ENCODE results near the gene TGM2.

TGM2 gene

GRCh38 chr20:38173237-38174156 lies 8.4 kb upstream of the TGM2 start:
- no peak for DNase-seq

DNA sequence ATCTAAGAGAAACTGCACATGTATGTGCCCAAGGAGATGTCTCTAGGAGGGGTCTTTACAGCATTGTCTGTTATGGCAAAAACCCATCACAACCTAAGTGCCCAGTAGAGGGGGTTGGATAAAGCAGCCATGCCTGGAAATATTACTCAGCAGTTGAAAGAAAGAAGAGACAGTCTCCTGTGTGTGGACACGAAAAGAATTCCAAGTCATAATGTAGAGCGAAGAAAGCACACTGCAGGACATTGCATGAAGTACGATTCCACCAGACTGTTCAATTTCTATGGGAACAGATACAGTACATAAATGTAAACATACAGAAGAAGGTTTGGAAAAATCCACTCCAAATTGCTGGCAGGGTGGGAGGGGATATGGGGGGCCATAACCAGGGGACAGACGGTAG lies 7.3 kb upstream of the TGM2 start:
- no peak for DNase-seq

GRCh38 chr20:38171675-38172043 lies 6.6 kb upstream of the TGM2 start:
- DNase-seq, result no peak

GRCh38 chr20:38170826-38171674 lies 6.0 kb upstream of the TGM2 start:
- DNase-seq, result no peak

DNA sequence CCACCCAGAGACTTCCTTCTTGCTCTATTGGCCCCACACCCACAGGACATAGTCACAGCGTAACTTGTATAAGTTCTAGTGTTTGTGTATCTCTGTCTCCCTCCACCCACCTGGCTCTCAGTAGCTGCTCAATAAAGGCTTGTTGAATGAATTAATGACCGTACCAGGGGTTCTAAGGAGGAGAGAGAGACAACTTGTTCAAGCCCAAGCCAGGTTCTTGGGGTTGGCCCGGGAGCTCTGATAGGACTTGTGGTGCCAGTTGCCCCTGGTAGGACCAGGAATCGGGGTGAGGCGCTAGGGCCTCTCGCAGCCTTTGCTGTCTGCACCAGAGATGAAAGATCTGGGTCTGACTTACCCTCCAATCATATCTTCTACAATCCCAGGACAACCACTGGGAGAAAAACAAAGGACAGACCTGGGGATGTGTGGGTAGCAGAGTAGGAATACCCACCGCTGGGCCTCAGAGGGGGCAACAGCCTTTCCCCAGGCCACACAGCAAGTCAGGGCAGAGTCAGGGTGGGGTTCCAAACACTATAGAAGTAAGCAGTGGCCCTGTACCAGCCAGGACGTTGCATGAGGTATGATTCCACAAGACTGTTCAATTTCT lies 5.3 kb upstream of the TGM2 start:
- no peak for DNase-seq

- no peak for DNase-seq
Measured at GRCh38 chr20:38169636-38170193, 4.6 kb upstream of the TGM2 start.

- no peak for DNase-seq
Measured at GRCh38 chr20:38168791-38169589, 3.9 kb upstream of the TGM2 start.

DNA sequence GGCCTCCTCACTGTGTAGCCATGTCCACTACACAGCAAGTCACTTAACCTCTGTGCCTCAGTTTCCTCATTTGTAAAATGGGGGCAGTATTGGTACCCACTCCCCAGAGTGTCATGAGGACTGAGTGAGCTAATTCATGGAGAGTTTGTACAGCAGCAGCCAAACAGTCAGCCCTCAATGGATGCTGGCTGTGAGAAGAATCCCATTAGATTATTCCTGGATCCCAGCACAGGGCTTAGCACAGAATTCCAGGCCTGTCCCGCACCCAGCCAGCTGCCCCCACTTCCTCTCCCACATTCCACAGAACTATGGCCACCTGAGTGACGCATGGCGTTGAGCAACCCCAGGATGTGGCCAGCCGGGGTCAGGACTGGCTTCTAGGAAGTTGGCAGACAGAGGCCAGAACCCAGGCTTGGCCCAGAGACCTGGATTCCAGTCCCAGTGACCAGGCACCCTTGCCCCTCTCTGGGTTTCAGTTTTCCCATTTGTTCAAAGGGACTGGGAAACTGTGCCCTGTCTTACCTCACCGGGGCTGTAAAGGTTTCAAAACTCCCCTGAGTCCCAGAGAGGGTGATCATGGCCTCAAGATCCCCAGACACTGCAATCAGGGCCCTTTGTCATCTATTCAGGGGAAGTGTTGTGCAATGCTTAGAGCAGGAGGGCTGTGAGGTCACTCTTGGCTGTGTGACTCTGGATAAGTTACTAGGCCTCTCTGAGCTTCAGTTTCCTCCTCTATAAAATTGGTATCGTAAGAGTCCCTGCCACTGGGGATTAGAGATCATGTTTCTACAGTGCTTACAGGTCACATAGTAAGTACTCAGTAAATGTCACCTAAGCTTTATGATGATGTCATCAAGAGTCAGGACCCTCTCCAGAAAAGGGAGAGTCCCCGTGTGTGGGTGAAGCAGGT lies 3.0 kb upstream of the TGM2 start:
- no peak for DNase-seq

- no peak for DNase-seq
Measured at GRCh38 chr20:38167328-38167850, 2.3 kb upstream of the TGM2 start.

DNA sequence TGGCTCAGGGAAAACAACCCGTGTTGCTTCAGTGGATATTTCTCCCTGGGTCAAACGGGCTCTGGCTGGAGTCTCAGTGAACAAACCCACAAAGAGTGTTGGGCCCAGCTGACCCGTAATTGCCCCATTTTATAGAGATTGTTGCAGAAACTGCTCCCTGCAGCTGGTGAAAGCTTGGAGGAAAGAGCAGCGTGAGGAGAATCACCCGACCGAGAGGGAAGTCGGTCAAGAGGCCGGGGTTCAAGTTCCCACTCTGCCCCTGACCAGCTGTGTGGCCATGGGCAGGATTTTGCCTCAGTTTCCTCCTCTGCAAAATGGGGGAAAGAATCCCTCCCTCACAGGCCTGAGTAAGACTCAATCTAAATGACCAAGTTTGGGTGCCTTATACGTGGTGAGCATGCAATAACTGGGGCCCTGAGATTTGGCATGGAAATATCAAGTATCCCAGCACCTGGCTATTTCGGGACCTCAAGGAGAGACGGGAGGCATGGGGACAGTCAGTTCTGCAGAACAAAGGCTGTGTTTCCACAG lies 1.7 kb upstream of the TGM2 start:
- DNase-seq, result no peak

DNA sequence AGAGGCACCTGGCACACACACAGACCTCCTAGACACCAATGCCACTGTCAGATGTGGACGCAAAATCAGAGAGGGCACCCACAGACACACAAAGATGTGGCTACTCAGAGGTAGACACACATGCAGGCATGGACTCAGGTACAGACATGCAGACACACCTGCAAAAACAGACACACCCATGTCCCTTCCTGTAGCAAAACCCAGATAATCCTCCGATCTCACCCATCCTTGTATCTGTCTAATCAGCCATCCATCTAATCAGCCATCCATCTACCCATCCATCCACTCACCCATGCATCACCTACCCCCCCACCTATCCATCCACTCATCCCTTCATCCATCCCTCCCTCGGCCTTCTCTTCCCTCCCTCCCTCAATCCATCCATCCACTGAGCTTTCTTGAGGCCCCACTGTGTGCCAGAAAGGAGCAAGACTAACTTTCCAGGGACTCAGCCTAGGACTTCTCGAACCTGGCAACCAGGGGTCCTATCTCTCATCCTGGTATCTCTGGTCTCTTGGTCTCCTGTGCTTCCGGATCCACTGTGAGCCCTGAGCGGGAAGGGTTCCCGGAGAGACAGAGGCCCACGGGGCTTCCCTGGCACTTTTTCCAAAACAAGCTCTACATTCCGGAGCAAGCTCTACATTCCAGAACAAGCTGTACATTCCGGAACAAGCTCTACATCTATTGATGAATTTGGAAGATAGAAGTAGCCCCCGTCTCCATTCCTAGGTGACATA lies 1.1 kb upstream of the TGM2 start:
- no peak for DNase-seq

DNA sequence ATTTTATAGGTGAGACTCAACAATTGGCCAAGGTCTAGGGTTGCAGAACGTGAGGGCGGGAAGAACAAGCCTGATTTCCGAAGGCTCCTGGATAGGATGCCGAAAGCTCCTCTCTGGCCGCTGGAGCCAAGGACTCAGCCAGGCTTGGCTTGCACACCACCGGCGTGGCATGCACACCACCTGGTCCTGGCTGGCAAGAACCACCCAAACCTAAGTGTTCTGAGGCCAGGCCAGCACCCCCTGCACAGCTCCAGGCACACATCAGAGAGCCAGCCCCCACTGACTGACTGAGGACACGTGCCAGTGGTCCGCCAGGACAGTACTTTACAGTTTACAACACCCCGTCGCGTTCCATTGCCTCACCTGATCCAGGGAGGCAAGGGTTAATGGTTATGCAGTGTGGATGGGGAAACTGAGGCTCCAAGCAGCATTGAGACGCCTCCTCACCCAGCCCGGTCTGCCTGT lies 414 bp downstream of the TGM2 start:
- no peak for DNase-seq

DNA sequence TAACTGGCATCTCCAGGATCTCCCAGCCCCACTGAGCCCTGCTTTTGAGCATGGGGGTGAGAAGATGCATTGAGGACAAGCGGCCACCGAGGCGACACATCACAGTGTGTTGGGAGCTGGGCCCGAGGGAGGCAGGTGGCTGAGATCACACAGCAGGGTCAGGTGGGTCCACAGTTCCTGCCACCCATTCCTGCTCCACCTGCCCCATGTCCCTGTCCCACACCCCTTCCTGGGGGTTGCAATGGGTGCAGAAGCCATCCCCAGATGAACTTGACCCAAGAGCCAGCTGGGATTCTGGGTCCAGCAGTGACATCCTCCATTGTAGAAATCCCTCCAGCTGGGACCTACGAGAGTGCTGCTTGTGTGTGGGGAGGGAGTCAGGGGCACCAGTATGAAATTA lies 1.0 kb downstream of the TGM2 start:
- no peak for DNase-seq

GRCh38 chr20:38162878-38163875 lies 1.9 kb downstream of the TGM2 start:
- no peak for DNase-seq

GRCh38 chr20:38162149-38162548 lies 2.9 kb downstream of the TGM2 start:
- no peak for DNase-seq

DNA sequence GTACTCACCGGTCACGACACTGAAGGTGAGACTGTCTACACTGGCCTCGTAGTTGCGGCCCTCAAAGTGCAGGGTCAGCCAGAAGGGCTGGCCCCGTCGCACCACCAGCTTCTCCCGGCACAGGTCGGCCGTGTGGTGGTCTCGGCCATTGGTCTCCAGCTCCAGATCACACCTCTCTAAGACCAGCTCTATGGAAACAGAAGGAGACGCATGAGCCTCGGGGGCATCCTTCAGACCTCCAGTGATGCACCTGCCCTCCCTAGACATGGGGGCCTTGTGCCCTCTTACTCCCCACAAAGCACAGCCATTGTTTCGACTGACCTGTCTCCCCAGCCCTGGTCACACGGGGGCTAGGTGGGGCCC lies 3.7 kb downstream of the TGM2 start:
- DNase-seq, result no peak

DNA sequence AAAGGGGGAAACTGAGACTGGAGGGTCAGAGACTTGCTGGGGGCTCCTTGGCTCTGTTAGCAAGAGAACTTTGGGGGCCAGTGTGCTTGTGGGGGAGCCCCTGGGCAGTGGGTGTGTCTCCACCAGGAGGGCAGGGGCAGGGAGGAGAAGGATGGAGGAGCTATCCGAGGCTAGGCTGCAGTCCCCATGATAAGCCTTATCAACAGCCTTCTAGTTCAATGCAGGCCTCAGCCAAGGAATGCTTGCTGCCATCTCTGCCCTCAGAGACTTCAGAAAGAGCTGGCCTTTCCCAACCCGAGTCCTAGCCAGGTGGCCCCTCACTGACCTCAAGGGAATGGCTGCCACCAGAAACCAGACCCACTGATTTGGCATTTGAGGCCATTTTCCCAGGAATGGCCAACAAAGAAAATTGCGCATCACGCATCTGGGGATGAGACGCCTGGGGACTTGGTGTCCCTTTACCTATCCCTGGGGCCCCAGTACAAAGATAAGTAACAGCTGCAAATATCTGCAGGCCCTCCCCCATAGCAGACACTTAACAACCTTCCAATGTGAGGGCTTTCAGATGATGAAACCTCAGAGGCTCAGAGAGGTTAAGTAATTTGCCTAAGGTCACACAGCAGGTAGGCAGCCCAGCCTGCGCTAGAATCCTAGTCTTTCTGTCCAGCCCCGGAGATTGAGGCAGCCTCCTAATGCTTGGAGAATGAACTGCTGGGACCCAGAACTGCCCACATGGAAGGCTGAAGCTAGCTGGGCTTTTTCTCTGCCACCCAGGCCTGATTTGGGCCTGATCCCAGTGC lies 4.9 kb downstream of the TGM2 start:
- DNase-seq, result no peak

GRCh38 chr20:38159566-38159956 lies 5.5 kb downstream of the TGM2 start:
- no peak for DNase-seq

Data from activated CD4-positive, alpha-beta T cell treated with anti-CD3 and anti-CD28 coated beads for 4 hours (primary cell).